Thoracic aorta (tissue), 2 donors: ENCODE results near the gene NCKAP1. TPM values are rescaled to one million over a fixed set of nuclear protein-coding genes. Genes with fewer than 3 reads are reported as not detected.
A peak's percentile ranks its signal among the peaks of the same experiment; 100 is the strongest.
"Not testable (repeated sequence)": the region's sequence is repeated elsewhere in the genome, so short reads cannot be mapped to it uniquely, and the experiment has no call there.

ENCODE experiments used
- ATAC-seq: fragments of 150-250 bp; one replicate; pipeline ENCODE4 v1.8.0; 2017; ENCODE audit warnings: low read depth; ENCODE audit not compliant: insufficient number of reproducible peaks, low FRiP score
- DNase-seq: peaks from one replicate; pipeline ENCODE4 v3.0.0-alpha.2; 2020; ENCODE audit warnings: low spot score
- H3K27ac ChIP-seq, 2 donors: fragments of 200-600 bp; sonication (generic); 1 replicate in 1 of 2; 2 replicates in 1 of 2; pipeline ENCODE4 v1.5.1; 2016; ENCODE audit warnings: mild to moderate bottlenecking in 2 of 2, moderate library complexity in 2 of 2
- H3K27me3 ChIP-seq: fragments of 200-600 bp; sonication (generic); replicated peaks from 2 replicates; pipeline ENCODE4 v1.6.0; 2016; ENCODE audit warnings: mild to moderate bottlenecking; ENCODE audit not compliant: insufficient read depth
- H3K36me3 ChIP-seq: fragments of 200-600 bp; sonication (generic); one replicate; pipeline ENCODE4 v1.5.1; 2016
- H3K4me1 ChIP-seq, 2 donors: fragments of 200-600 bp; sonication (generic); 1 replicate in 1 of 2; 2 replicates in 1 of 2; pipeline versions ENCODE4 v1.5.1 to v1.6.0; 2016; ENCODE audit warnings: low read depth in 2 of 2, mild to moderate bottlenecking in 1 of 2; ENCODE audit not compliant: control insufficient read depth in 1 of 2
- H3K4me3 ChIP-seq: fragments of 200-600 bp; sonication (generic); 2 replicates; pipeline ENCODE4 v1.5.1; 2016; ENCODE audit warnings: mild to moderate bottlenecking
- H3K9me3 ChIP-seq: fragments of 200-600 bp; sonication (generic); 2 replicates; pipeline ENCODE4 v1.5.1; 2016
- CTCF ChIP-seq: fragments of 200-600 bp; sonication (generic); IDR thresholded peaks from one replicate; pipeline ENCODE4 v1.5.1; 2019; ENCODE audit warnings: antibody characterized with exemption
- total RNA-seq, 2 donors: library from RNA; depleted of rRNA; stranded (reverse); fragments of >200 nt; gene quantifications; one replicate each; pipeline versions ENCODE4 v1.1.0 to v1.2.3, GENCODE V29; 2016

NCKAP1 gene
- total RNA-seq, 2 donors from 2014 or later, result 116 to 159 TPM

- no peak for TF ChIP-seq CTCF
- H3K36me3 ChIP-seq, result no peaks in the 10 kb centered on the region
- peak; percentile 71 for ATAC-seq
- no peaks in the 10 kb centered on the region for H3K9me3 ChIP-seq
- no peak for DNase-seq
- peaks cover 0 to 15% of the 10 kb centered on the region in 2 donors for H3K4me1 ChIP-seq
- H3K27ac ChIP-seq, result no peak overlapping the region
- H3K27me3 ChIP-seq, result no peaks in the 10 kb centered on the region
- H3K4me3 ChIP-seq, result no peak overlapping the region
These were observed 24.8 kb upstream of the NCKAP1 start for GRCh38 chr2:183063083-183063482.

- H3K27ac ChIP-seq, result no peak overlapping the region
These were observed 22.4 kb upstream of the NCKAP1 start for GRCh38 chr2:183060571-183061231.

GRCh38 chr2:183059561-183059960 is 21.3 kb upstream of the NCKAP1 start:
- no peak overlapping the region for H3K4me3 ChIP-seq
- no peaks in the 10 kb centered on the region for H3K9me3 ChIP-seq
- no peaks in the 10 kb centered on the region for H3K36me3 ChIP-seq
- no peak for TF ChIP-seq CTCF
- peaks cover 3 to 30% of the 10 kb centered on the region in 2 donors for H3K4me1 ChIP-seq
- ATAC-seq (no peak), DNase-seq (no peak)
- H3K27me3 ChIP-seq, result no peaks in the 10 kb centered on the region
- no peak overlapping the region for H3K27ac ChIP-seq

More at GRCh38 chr2:183060571-183061231, 22.4 kb upstream of the NCKAP1 start:
- peaks cover 3 to 30% of the 10 kb centered on the region in 2 donors for H3K4me1 ChIP-seq
- H3K36me3 ChIP-seq, result no peaks in the 10 kb centered on the region
- no peak overlapping the region for H3K4me3 ChIP-seq
- H3K9me3 ChIP-seq, result no peaks in the 10 kb centered on the region
- no peaks in the 10 kb centered on the region for H3K27me3 ChIP-seq
- ATAC-seq (no peak), DNase-seq (no peak)
- TF ChIP-seq CTCF, result no peak

- Histone ChIP-seq H3K27me3 (no peaks in the 10 kb centered on the region), H3K27ac (peak overlapping the region; percentile 7 to 50), H3K4me1 (peaks cover 3 to 24% of the 10 kb centered on the region in 2 donors), H3K36me3 (no peaks in the 10 kb centered on the region), H3K4me3 (no peak overlapping the region), H3K9me3 (no peaks in the 10 kb centered on the region)
- DNase-seq, result no peak
- ATAC-seq, result no peak
- no peak for TF ChIP-seq CTCF
These were observed 19.2 kb upstream of the NCKAP1 start for GRCh38 chr2:183057333-183057985.

- Histone ChIP-seq H3K4me3 (no peak overlapping the region), H3K36me3 (no peaks in the 10 kb centered on the region), H3K27me3 (no peaks in the 10 kb centered on the region), H3K27ac (no peak overlapping the region), H3K4me1 (no peaks in the 10 kb centered on the region), H3K9me3 (no peaks in the 10 kb centered on the region)
- DNase-seq, result no peak
- no peak for TF ChIP-seq CTCF
- no peak for ATAC-seq
These were observed 11.2 kb upstream of the NCKAP1 start for GRCh38 chr2:183049420-183049819.

- not testable (repeated sequence) for DNase-seq, H3K36me3 ChIP-seq, H3K27ac ChIP-seq, H3K9me3 ChIP-seq, H3K4me1 ChIP-seq, H3K4me3 ChIP-seq, H3K27me3 ChIP-seq, ATAC-seq
These were observed 9.3 kb upstream of the NCKAP1 start for GRCh38 chr2:183047486-183048125.

GRCh38 chr2:183043580-183043979 is 5.3 kb upstream of the NCKAP1 start:
- not testable (repeated sequence) for H3K27me3 ChIP-seq, H3K36me3 ChIP-seq, H3K4me1 ChIP-seq, H3K27ac ChIP-seq, H3K9me3 ChIP-seq, H3K4me3 ChIP-seq, ATAC-seq, DNase-seq
